H1 (cell line): ENCODE data around the gene OOSP3. TPM values are rescaled to one million over a fixed set of nuclear protein-coding genes. Genes with fewer than 3 reads are reported as not detected.

Experiments
- CTCF ChIA-PET: fragments of 300-600 bp; sonication (Branson Sonifier 250); formaldehyde crosslinking; loops from one replicate; lab custom pipeline; 2021; ENCODE audit not compliant: partially characterized antibody; lab: Charles Lee
- POLR2A ChIA-PET: fragments of 300-600 bp; sonication (Branson Sonifier 250); formaldehyde crosslinking; loops from one replicate; lab custom pipeline; 2021; ENCODE audit warnings: inconsistent platforms; ENCODE audit not compliant: partially characterized antibody; lab: Charles Lee
- DNase-seq, 2 experiments: peaks; one replicate each; pipeline versions ENCODE4 v3.0.0 to v3.0.0-alpha.2; 2010 to 2022; ENCODE audit warnings: low spot score in 2 of 2, low read depth in 1 of 2, mixed read lengths in 1 of 2
- FAIRE-seq: peaks from 2 replicates; lab custom pipeline; 2011; peaks lifted over from hg19 to GRCh38; lab: Jason Lieb, UNC
- H2AFZ ChIP-seq: 2 replicates; pipeline ENCODE4 v1.8.1; 2012; ENCODE audit warnings: low read length, inconsistent platforms
- H2AK5ac ChIP-seq: 2 replicates; pipeline ENCODE4 v1.6.1; 2013; ENCODE audit warnings: low read depth, low read length
- H2BK120ac ChIP-seq: replicated peaks from 2 replicates; pipeline ENCODE3; 2013; ENCODE audit warnings: low read depth, low read length, inconsistent platforms
- H2BK12ac ChIP-seq: 2 replicates; pipeline ENCODE4 v1.6.1; 2013; ENCODE audit warnings: low read depth, low read length
- H2BK15ac ChIP-seq: 2 replicates; pipeline ENCODE4 v1.6.1; 2013; ENCODE audit warnings: low read length
- H2BK20ac ChIP-seq: 2 replicates; pipeline ENCODE4 v1.6.1; 2013; ENCODE audit warnings: low read length
- H2BK5ac ChIP-seq: 2 replicates; pipeline ENCODE4 v1.6.1; 2013; ENCODE audit warnings: low read depth, low read length
- H3K14ac ChIP-seq: 2 replicates; pipeline ENCODE4 v1.6.1; 2013; ENCODE audit warnings: inconsistent platforms; ENCODE audit not compliant: insufficient read length
- H3K18ac ChIP-seq: 2 replicates; pipeline ENCODE4 v1.6.1; 2013; ENCODE audit warnings: low read length; ENCODE audit errors: extremely low read depth
- H3K23ac ChIP-seq: 2 replicates; pipeline ENCODE4 v1.6.1; 2013; ENCODE audit warnings: inconsistent platforms; ENCODE audit not compliant: insufficient read length
- H3K23me2 ChIP-seq: 2 replicates; pipeline ENCODE4 v1.6.1; 2013; ENCODE audit warnings: low read depth, low read length
- H3K27ac ChIP-seq: 2 replicates; pipeline ENCODE4 v1.6.1; 2011; ENCODE audit warnings: low read depth, low read length, inconsistent platforms
- H3K27me3 ChIP-seq, 4 experiments: replicated peaks in 1 of 4; 1 replicate in 1 of 4; 2 replicates in 3 of 4; pipeline versions ENCODE4 v1.6.1 to v1.8.1; 2011 to 2013; ENCODE audit warnings: low read length in 3 of 4, mild to moderate bottlenecking in 3 of 4, inconsistent platforms in 2 of 4, mixed read lengths in 2 of 4, moderate library complexity in 1 of 4; ENCODE audit not compliant: control insufficient read depth in 3 of 4, insufficient read depth in 3 of 4; ENCODE audit errors: extremely low read depth in 1 of 4
- H3K36me3 ChIP-seq, 4 experiments: 2 replicates each; pipeline versions ENCODE4 v1.6.1 to v1.8.1; 2011 to 2013; ENCODE audit warnings: mild to moderate bottlenecking in 4 of 4, low read length in 3 of 4, moderate library complexity in 2 of 4, control low read depth in 1 of 4, inconsistent platforms in 1 of 4; ENCODE audit not compliant: insufficient read depth in 4 of 4, control insufficient read depth in 2 of 4
- H3K4ac ChIP-seq: replicated peaks from 2 replicates; pipeline ENCODE3; 2013; ENCODE audit warnings: low read length, low read depth, mixed read lengths, inconsistent platforms; ENCODE audit not compliant: insufficient read length
- H3K4me1 ChIP-seq, 4 experiments: replicated peaks in 1 of 4; 1 replicate in 1 of 4; 2 replicates in 3 of 4; pipeline versions ENCODE4 v1.6.1 to v1.8.1; 2011 to 2013; ENCODE audit warnings: low read length in 3 of 4, inconsistent platforms in 2 of 4, mixed read lengths in 1 of 4; ENCODE audit not compliant: insufficient read depth in 4 of 4, control insufficient read depth in 3 of 4
- H3K4me2 ChIP-seq, 2 experiments: 2 replicates each; pipeline versions ENCODE4 v1.6.1 to v1.8.1; 2011 to 2013; ENCODE audit warnings: low read depth in 2 of 2, low read length in 2 of 2, control low read depth in 1 of 2, inconsistent platforms in 1 of 2, mild to moderate bottlenecking in 1 of 2; ENCODE audit not compliant: insufficient read depth in 1 of 2
- H3K4me3 ChIP-seq, 4 experiments: fragments of 200-600, 300-600 bp in 1 of 4; sonication (generic), shearing (Covaris generic), sonication (Bioruptor Twin) in 1 of 4; 2 replicates each; pipeline versions ENCODE4 v1.5.1 to v1.8.1; 2011 to 2016; ENCODE audit warnings: low read length in 4 of 4, low read depth in 3 of 4, control low read depth in 2 of 4, inconsistent platforms in 2 of 4, mild to moderate bottlenecking in 2 of 4, mixed read lengths in 1 of 4, moderate library complexity in 1 of 4; ENCODE audit not compliant: insufficient read depth in 2 of 4; ENCODE audit errors: extremely low read depth in 1 of 4
- H3K56ac ChIP-seq: replicated peaks from 2 replicates; pipeline ENCODE3; 2013; ENCODE audit warnings: low read depth, mild to moderate bottlenecking, mixed read lengths, low read length, inconsistent platforms; ENCODE audit not compliant: insufficient read length
- H3K79me1 ChIP-seq: 2 replicates; pipeline ENCODE4 v1.6.1; 2013; ENCODE audit warnings: low read depth, low read length, control low read depth
- H3K79me2 ChIP-seq, 2 experiments: 2 replicates each; pipeline versions ENCODE4 v1.6.1 to v1.8.1; 2012 to 2013; ENCODE audit warnings: low read length in 2 of 2, mild to moderate bottlenecking in 2 of 2, inconsistent platforms in 1 of 2; ENCODE audit not compliant: insufficient read depth in 2 of 2, control insufficient read depth in 1 of 2
- H3K9ac ChIP-seq, 4 experiments: replicated peaks in 1 of 4; 1 replicate in 1 of 4; 2 replicates in 3 of 4; pipeline versions ENCODE4 v1.6.1 to v1.8.1; 2011 to 2013; ENCODE audit warnings: low read depth in 3 of 4, low read length in 3 of 4, control low read depth in 2 of 4, mild to moderate bottlenecking in 2 of 4, moderate library complexity in 2 of 4, inconsistent platforms in 1 of 4; ENCODE audit errors: extremely low read depth in 1 of 4
- H3K9me3 ChIP-seq, 2 experiments: 2 replicates each; pipeline versions ENCODE4 v1.6.1 to v1.8.1; 2012 to 2013; ENCODE audit warnings: mild to moderate bottlenecking in 2 of 2, moderate library complexity in 2 of 2, control low read depth in 1 of 2, inconsistent platforms in 1 of 2, low read depth in 1 of 2, low read length in 1 of 2, mixed read lengths in 1 of 2; ENCODE audit not compliant: insufficient read depth in 2 of 2
- H4K20me1 ChIP-seq, 2 experiments: replicated peaks in 1 of 2; 2 replicates each; pipeline versions ENCODE3 to v1.8.1; 2011 to 2013; ENCODE audit warnings: inconsistent platforms in 2 of 2, low read length in 2 of 2, mild to moderate bottlenecking in 1 of 2; ENCODE audit not compliant: insufficient read depth in 2 of 2, control insufficient read depth in 1 of 2
- H4K5ac ChIP-seq: 2 replicates; pipeline ENCODE4 v1.6.1; 2013; ENCODE audit warnings: low read length, low read depth, mixed read lengths, inconsistent platforms; ENCODE audit not compliant: insufficient read length
- H4K8ac ChIP-seq: 2 replicates; pipeline ENCODE4 v1.8.0; 2013; ENCODE audit warnings: mild to moderate bottlenecking, moderate library complexity, low read length, inconsistent platforms; ENCODE audit not compliant: insufficient read depth; ENCODE audit errors: extremely low read depth
- H4K91ac ChIP-seq: replicated peaks from 2 replicates; pipeline ENCODE3; 2013; ENCODE audit warnings: low read length, mixed read lengths, inconsistent platforms; ENCODE audit not compliant: insufficient read length
- CTCF ChIP-seq, 3 experiments: IDR thresholded peaks; 1 replicate in 2 of 3; 2 replicates in 1 of 3; pipeline versions ENCODE4 v1.5.1 to v1.6.1; 2011; ENCODE audit warnings: low read length in 3 of 3, mild to moderate bottlenecking in 3 of 3, inconsistent platforms in 2 of 3, low read depth in 1 of 3, moderate library complexity in 1 of 3; ENCODE audit not compliant: insufficient read depth in 1 of 3; ENCODE audit errors: control extremely low read depth in 1 of 3
- MAX ChIP-seq: IDR thresholded peaks from 2 replicates; pipeline ENCODE4 v1.6.1; 2012; ENCODE audit warnings: inconsistent platforms
- SAP30 ChIP-seq: fragments of 300-600 bp; sonication (generic); IDR thresholded peaks from 2 replicates; pipeline ENCODE4 v1.7.1; 2012; ENCODE audit warnings: low read length, moderate library complexity, mild to moderate bottlenecking, inconsistent platforms; ENCODE audit not compliant: insufficient read depth, insufficient replicate concordance
- SIN3A ChIP-seq, 2 experiments: IDR thresholded peaks in 1 of 2; conservative IDR thresholded peaks in 1 of 2; 2 replicates each; pipeline ENCODE4 v1.6.1; 2011 to 2012; ENCODE audit warnings: low read length in 2 of 2, improper control_type of control experiment in 1 of 2, low read depth in 1 of 2, mild to moderate bottlenecking in 1 of 2
- SP4 ChIP-seq: IDR thresholded peaks from 2 replicates; pipeline ENCODE4 v1.6.1; 2012; ENCODE audit warnings: low read length, inconsistent platforms
- TAF7 ChIP-seq: optimal IDR thresholded peaks from 2 replicates; pipeline ENCODE3; 2011; ENCODE audit warnings: low read depth, mild to moderate bottlenecking, inconsistent platforms, low read length, moderate library complexity, borderline replicate concordance
- TEAD4 ChIP-seq: IDR thresholded peaks from 2 replicates; pipeline ENCODE4 v1.6.1; 2012; ENCODE audit warnings: low read depth, low read length, inconsistent platforms, mixed read lengths
- USF2 ChIP-seq: IDR thresholded peaks from 2 replicates; pipeline ENCODE4 v1.6.1; 2011; ENCODE audit warnings: low read length, improper control_type of control experiment
- ZNF274 ChIP-seq: IDR thresholded peaks from 2 replicates; pipeline ENCODE4 v1.7.0; 2012; ENCODE audit warnings: low read length, borderline replicate concordance; ENCODE audit errors: extremely low read depth
- WGBS, 2 experiments: shearing (Covaris generic) in 1 of 2; methylation state at CpG; one replicate each; pipeline versions ENCODE4 v1.1.6 to v1.1.7; 2013 to 2015; ENCODE audit warnings: low lambda C conversion rate in 2 of 2, mixed read lengths in 2 of 2, inconsistent platforms in 1 of 2, low coverage in 1 of 2, missing lambda C conversion rate in 1 of 2; ENCODE audit not compliant: insufficient replicate concordance in 2 of 2, insufficient coverage in 1 of 2, insufficient read length in 1 of 2; ENCODE audit errors: extremely low coverage in 1 of 2, missing lambda C conversion rate in 1 of 2; 5-methylcytosine and 5-hydroxymethylcytosine counted together
- polyA plus RNA-seq, 7 experiments: library from polyadenylated mRNA; depleted of rRNA in 3 of 7; stranded (reverse) in 5 of 7; unstranded in 2 of 7; fragments of >200 nt in 5 of 7; fragments of 200-250 nt in 2 of 7; gene quantifications; 1 replicate in 5 of 7; 2 replicates in 1 of 7; 4 replicates in 1 of 7; pipeline versions ENCODE4 v1.2.1 to v1.2.3, GENCODE V29; 2011 to 2013; ENCODE audit warnings: missing spikeins in 2 of 7, mixed read lengths in 2 of 7
- total RNA-seq: library from RNA; stranded (reverse); fragmentation: NEBNext Ultra II Directional; extraction: Animal tissue kit (Norgen Biotek cat#: 25700); gene quantifications from 2 replicates; pipeline ENCODE4 v1.2.1, GENCODE V29; 2021

OOSP3 gene
- total and polyA plus RNA-seq, 2 of the 8 experiments (the other 6 are each of a cell fraction or from before 2014, with no cell fraction given) = not detected

GRCh38 chr11:59829358-59829757, 49.2 kb upstream of the OOSP3 start:
- H4K5ac ChIP-seq = no peak overlapping the region
- H3K4me3 ChIP-seq = no peak overlapping the region
- H3K79me2 ChIP-seq = no peaks in the 10 kb centered on the region
- no peak overlapping the region for H3K9ac ChIP-seq
- no peak overlapping the region for H2BK120ac ChIP-seq
- H2BK12ac ChIP-seq = no peak overlapping the region
- DNase-seq (no peak), FAIRE-seq (no peak)
- H2BK15ac ChIP-seq = no peak overlapping the region
- no peak overlapping the region for H4K8ac ChIP-seq
- H3K27ac ChIP-seq = no peak overlapping the region
- WGBS, 2 experiments = 79% methylated on average over 3 of the region's 3 CpGs; no CpG with 5 or more reads in 1 of the 2 experiments
- H3K23ac ChIP-seq = no peak overlapping the region
- TF ChIP-seq TEAD4 (no peak), SAP30 (no peak), USF2 (no peak), ZNF274 (no peak), SIN3A (conservative IDR thresholded peaks at IDR 0.05 in 1 of 2, IDR thresholded peaks at IDR 0.05 in 1 of 2; ENCODE audit: low read depth in 1 of 2, low read length in 2 of 2) (no peak), TAF7 (no peak), MAX (no peak), SP4 (no peak), CTCF (IDR thresholded peaks at IDR 0.05; ENCODE audit: control extremely low read depth in 1 of 3, insufficient read depth in 1 of 3, low read depth in 1 of 3, low read length in 3 of 3) (no peak)
- H2BK5ac ChIP-seq = no peak overlapping the region
- H2AK5ac ChIP-seq = no peak overlapping the region
- no peak overlapping the region for H3K4ac ChIP-seq
- H3K4me1 ChIP-seq = no peaks in the 10 kb centered on the region
- H3K79me1 ChIP-seq = no peaks in the 10 kb centered on the region
- no peaks in the 10 kb centered on the region for H3K36me3 ChIP-seq
- H3K14ac ChIP-seq = no peak overlapping the region
- POLR2A ChIA-PET = no interaction called here
- H3K18ac ChIP-seq = no peak overlapping the region
- no peak overlapping the region for H3K4me2 ChIP-seq
- no peaks in the 10 kb centered on the region for H3K27me3 ChIP-seq
- H3K56ac ChIP-seq = no peak overlapping the region
- CTCF ChIA-PET = no interaction called here
- H3K23me2 ChIP-seq = no peaks in the 10 kb centered on the region
- no peak overlapping the region for H2AFZ ChIP-seq
- H4K91ac ChIP-seq = no peak overlapping the region
- H2BK20ac ChIP-seq = no peak overlapping the region
- no peaks in the 10 kb centered on the region for H4K20me1 ChIP-seq
- no peaks in the 10 kb centered on the region for H3K9me3 ChIP-seq
